Measurements from ENCODE around the gene SNX9.
A peak's percentile ranks its signal among the peaks of the same experiment; 100 is the strongest.

The SNX9 gene

DNA sequence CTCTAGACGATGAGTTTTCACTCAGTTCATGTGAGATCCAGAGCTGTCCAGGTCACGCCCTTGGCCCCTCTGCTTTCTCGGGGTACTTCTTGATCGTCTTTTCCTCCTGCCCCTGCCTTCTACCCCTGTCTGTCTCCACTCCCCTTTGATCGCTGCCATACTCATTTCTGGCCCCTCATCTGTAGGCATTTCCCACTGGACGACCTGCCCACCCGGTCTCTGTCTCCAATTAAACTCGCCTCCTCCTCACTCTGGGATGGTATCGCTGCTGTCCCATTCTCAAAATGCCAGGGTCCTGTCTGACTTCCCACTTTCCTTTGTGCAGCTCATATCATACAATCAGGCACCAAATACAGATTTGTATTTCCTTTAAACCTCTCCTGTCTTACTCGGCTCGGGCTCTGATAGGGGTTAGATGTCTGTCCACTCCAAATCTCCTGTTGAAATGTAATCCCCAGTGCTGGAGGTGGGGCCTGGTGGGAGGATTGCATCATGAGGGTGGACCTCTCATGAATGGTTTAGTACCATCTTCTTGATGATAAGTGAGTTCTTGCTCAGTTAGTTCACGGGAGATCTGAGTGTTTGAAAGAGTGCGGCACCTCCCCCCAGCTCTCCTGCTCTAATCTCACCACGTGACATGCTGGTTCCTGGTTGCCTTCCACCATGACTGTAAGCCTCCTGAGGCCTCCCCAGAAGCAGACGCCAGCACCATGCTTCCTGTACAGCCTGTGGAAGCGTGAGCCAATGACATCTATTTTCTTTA is 155.2 kb downstream of the SNX9 start:
- DNase-seq (ENCODE audit: low spot score) = no peak

DNA sequence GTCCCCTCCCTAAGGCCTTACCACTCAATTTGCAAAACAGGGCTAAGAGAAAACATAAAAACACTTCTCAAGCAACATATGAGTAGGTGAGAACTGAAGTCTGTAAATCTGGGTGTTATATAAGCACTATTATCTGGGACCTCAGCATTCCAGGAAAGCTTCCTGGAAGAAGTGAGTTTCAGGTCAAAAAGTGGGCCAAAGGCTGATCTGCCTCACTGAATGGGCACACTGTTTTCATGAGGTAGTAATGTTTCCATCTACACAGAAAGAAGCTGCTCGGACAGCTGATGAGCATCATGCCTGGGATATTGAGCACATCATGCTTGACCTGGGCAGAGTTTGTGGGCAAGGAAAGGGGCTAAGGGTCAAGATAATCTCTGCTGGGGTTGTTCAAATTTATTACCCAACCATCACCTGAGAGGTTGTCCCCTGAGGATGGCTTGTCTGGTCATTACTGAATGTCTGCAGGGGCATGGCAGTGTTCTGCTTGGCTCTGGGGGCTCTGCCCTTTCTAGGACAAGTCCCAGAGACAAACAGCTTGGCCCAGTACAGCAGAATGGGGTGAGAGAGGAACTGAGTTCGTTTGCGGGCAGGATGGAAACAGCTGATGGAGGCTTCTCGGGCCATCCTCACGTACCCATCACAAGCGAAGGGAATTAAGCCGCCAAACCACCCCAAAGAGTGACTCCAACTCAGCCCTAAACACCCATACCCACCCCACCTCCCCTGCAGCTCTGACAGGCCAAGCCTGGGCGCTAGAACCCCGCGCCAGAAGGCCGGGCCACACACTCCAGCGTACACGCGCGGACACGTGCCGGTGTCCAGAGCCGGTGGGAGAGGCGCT is 157.5 kb downstream of the SNX9 start:
- DNase-seq (ENCODE audit: low spot score) = no peak

DNA sequence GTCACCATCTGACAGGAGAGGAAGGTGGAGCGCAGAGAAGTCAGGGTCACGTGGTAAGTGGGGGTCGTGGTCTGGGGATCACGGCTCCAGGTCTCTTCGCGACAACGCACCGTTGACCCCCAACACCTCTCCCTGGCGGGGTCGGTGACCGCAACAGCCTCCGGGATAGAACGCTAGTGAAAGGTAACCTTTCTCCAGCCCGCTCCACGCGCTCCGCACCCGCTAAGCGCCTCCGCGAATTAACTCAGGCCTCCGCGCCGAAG is 158.0 kb downstream of the SNX9 start:
- no peak for DNase-seq (ENCODE audit: low spot score)

DNA sequence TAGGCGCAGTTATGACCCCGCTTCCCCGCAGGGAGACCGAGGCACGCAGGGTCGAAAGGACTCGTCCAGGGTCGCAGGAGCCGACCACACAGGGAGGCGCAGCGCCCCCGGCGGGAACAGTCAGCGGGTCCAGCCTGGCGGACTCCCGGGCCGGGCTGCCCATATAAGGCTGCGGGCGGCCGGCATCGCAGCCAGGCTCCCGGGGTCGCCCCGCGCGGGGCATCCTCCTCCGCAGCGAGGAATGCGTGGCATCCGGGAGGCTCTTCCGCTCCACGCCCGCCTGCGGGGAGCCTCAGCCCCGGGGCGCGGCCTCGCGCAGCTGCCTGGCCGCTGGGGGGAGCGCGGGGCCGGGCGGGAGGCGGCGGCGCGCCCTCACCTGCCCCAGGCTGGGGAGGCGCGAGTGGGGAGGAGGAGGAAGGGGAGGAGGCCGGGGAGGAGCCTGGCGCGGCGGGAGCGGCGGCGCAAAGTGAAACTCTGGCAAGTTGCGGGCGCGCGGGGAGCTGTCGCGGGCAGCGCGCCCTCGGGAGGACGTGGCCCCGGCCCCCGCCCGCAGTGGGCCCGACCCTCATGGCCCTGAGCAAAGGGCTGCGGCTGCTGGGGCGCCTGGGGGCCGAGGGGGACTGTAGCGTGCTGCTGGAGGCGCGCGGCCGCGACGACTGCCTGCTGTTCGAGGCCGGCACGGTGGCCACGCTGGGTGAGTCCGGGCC is 158.5 kb downstream of the SNX9 start, which contains the start of gene SYNJ2:
TSS of gene SYNJ2 (plus strand) at position 469 of the 707 bp plus-strand sequence. CDS start at position 568, 99 bp downstream.
- peak; percentile 79 for DNase-seq (ENCODE audit: low spot score)

DNA sequence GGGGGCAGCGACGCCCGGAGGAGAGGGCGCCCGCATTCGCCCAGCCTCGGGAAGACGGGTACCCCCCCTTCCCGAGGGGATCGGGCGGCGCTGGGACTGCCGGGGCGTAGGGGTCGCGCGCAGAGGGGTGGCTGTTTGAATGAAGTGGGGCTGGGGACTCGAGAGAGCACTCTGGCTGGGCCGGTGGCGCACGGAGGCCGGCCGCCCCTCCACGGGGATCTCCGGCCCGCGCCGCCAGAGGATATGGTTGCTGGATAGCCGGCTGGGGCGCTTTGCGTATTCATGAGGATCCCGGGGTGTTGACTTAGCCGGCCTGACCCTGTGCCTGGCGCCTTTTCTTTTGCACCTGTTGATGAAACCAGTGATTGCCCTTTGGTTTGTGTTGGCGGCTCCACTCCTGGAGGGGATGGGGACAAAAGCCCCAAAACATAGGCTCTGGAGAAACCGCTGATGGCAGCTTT is 159.1 kb downstream of the SNX9 start:
- no peak for DNase-seq (ENCODE audit: low spot score)

DNA sequence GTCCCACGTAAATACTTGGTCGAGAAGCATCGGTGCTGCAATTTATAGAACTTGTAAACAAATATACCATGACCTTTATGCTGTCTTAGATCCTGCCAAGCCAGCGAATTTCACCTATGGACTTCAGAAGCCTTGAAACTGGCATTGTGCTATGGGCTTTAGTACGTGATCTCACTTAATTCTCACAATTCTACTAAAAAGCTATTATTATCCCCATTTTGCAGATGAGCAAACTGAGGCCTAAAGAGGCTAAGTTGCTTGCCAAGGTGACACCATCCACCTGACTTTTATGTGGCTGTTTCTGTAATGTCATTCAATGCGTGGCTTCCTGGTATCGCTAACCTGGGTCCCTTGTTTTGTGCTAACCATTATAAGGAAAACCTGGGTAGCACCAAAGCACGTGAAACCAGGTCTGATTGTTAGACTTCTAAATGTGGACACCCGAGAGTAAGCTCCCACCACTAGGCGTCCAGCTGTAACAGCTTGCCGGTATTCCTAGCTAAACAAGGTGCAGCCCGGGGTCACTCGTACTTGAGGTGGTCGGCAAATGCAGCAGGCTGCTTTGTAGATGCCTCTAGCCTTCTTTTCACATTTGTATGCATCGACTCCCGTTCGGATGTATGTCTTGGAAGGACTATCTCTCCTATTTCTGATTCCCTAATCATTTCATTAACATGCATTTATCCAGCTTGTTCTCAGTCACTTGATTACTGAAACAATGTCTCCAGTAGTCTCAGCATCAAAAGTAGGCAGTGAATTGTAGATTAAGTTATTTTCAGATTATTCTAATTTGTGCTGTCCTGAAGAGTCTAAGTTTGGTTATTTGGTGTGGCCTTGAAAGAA is 159.7 kb downstream of the SNX9 start:
- DNase-seq (ENCODE audit: low spot score) = no peak

DNA sequence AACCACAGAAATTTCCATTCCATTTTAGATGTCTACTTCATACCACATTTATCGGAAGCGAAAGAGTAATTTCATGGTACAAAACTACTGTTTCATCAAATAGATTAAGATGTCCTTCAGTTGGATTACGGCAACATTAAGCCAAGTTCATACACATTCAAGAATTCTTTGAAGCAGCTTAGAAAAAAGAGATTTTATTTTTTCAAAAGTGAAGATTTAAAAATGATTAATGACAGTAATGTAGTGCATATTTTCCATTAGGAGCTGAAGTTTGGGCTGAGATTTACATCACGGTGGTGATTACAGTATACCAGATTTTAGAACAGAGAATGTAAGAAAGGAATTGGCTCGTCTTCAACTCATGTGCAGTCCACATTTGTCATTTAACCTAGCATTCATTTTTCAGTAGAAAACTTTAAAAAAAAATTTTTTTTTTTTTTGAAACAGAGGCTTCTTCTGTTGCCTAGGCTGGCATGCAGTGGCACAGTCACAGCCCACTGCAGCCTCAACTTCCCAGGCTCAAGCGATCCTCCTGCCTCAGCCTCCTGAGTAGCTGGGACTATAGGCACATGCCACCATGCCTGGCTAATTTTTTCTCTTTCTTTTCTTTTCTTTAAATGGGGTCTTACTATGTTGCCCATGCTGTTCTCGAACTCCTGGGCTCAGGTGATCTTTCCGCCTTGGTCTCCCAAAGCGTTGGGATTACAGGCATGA is 160.5 kb downstream of the SNX9 start:
- DNase-seq (ENCODE audit: low spot score) = no peak

DNA sequence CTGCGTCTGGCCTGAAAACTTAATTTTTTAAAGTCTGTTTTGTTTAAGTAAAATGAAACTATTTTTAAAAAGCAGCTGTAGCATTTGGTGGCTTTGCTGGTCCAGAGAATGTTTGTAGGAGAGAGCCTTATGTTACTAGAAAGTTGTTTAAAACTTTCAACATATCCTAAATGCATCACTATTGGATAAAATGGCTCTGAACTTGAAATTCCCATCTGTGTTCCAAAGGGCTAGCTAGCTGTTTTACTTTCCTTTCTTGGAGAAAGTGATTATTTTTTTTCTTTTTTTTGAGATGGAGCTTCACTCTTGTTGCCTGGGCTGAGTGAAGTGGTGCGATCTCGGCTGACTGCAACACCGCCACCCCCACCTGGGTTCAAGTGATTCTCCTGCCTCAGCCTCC is 161.1 kb downstream of the SNX9 start:
- no peak for DNase-seq (ENCODE audit: low spot score)

DNA sequence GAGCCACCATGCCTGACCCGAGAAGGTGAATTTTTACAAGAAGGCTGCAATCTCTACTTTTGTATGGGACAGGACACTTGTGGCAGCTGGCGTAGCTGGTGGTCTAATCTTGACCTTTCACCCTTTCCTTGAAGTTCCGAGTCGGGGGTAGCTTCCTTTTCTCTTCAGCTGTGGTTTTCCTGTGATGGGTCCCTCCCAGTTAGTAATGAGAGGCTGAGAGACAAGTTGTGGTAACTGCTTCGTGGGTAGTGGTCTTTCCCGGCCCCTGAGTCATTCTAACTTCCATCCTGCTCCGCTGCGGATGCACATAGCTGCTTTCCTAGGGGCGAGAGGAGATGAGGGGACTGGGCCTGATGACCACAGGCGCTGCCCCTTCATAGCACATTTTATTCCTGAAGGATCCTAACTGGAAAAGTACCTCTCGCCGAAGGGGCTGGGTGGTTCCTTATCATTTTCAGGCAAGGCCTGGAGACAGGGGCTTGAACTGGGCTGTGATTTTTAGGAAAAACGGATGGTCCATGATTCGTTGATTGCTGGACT is 161.7 kb downstream of the SNX9 start:
- no peak for DNase-seq (ENCODE audit: low spot score)

DNA sequence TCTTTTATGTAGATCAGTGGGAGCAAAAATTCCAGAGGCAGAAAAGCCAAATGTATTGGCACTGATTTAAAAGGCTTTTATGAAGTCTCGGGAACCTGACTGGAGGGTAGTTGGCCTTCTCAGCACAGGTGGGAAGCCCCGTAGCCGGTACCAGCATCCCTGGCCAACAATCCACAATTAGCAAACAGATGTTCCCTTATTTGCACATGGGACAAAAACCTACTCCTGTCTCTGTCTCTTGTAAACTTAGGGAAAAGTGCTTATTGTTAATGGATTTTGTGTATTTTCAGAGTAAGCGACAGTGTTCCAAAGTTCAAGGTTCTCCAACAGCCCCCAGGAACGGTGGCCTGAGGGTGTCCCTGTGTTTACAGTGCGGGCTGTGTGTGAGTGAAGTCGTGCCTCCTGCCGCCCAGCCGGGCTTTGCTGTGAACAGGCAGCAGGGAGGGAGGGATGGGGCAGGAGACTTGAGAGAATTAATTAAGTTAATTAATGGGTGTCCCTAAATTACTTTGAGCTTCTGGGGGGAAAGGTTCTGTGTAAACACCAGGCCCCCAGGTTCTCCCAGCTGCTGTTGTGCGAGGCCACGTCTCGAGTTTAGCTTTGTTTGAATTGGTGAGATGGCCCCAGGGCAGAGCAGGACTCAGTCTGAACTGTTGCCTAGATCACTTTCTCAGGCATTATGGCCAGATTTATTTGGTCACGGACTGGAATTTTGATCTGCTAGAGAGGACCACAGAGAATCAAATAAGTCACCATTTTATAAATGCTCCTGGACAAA is 162.5 kb downstream of the SNX9 start:
- DNase-seq (ENCODE audit: low spot score) = no peak

DNA sequence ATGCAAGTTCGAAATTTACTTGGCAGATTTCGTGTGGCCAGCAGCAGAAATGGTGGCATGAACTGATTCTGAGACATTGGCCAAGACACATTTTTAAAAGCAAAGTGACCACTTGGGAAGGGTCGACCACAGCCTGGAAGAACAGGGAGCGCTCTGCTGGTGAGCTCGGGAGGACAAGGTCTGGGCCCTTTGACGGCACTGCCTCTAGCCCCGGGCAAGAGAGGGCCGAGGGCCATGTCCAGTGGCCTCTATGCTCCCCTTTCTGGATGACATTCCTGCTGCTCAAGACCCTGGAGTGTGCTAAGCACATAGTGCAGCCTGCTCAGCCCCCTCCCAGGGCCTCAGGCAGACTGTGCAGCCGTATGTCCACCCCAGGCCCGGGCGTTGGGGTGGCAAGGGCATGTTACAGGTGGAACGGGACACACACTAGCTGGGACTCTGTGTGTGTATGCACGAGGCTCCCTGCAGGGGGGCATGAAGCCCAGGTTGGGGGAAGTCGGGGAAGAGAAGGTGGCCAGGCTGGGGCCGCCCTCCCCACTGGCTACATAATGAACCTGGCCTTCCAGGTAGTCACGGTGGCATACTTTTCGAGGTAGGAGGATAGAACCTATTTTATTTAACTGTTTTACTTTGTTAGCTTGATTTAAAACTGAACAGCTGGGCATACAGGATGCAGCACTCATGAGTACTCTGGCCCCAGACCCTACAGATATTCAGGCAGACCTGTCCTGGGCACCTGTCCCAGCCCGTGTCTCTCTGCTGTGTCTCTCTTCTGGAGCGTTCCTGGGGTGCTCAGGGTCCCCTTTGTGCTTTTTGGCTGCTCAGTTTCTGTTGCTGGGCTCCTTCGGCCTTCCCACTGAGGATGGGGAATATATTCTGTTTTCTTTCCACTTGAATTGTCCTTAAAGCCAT is 165.0 kb downstream of the SNX9 start:
- no peak for DNase-seq (ENCODE audit: low spot score)

DNA sequence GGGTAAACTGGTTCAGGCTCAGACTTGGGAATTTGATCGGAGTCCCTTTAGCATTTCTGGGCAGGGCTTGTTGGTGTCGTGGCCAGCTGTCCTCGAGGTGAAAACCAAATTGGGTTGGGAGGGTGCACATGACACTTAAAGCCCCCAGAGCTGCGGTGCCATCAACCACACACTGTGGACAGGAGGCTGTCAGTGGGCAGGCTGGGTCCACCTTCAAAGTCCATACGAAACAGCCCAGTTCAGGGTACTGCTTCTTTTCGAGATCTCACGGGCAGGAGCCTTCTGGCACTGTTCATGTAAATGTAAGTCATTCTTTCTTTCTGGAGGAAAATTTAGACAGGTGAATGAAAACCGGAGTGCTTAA is 165.6 kb downstream of the SNX9 start:
- DNase-seq (ENCODE audit: low spot score) = no peak

DNA sequence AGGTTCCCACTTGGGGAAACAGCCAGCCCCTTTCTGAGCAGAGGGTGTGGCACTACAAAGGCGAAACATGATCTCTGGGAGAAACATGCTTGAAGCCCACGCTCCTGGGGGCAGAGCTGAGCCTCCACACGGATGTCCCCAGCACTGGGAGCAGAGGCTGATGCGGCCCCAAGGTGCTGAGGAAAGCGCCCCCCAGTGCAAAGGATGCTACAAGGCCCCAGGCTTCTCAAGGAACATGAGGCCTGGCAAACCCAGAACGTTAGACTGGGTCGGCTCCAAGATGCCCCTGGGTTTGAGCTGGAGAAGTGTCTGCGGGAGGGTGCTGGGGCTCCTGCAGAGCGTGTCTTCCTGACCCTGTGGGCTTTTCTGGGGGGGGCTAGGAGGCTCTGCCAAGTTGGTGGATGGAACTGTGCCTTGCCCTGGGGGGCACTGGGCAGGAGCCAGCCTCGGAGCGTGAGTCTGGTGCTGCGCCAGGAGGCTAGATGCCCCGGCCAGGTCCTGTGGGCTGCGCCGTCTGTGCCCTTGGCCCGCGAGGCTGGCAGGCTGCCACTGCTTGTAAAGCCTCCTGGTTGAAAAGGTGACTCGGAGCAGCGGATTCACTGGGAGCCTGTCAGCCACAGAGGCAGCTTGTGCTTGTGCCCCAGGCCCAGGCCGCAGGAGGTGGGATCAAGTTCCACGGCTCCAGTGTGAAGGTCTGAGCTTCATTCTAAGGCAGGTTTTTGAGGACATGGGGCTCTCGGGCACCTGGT is 166.7 kb downstream of the SNX9 start:
- DNase-seq (ENCODE audit: low spot score) = no peak

DNA sequence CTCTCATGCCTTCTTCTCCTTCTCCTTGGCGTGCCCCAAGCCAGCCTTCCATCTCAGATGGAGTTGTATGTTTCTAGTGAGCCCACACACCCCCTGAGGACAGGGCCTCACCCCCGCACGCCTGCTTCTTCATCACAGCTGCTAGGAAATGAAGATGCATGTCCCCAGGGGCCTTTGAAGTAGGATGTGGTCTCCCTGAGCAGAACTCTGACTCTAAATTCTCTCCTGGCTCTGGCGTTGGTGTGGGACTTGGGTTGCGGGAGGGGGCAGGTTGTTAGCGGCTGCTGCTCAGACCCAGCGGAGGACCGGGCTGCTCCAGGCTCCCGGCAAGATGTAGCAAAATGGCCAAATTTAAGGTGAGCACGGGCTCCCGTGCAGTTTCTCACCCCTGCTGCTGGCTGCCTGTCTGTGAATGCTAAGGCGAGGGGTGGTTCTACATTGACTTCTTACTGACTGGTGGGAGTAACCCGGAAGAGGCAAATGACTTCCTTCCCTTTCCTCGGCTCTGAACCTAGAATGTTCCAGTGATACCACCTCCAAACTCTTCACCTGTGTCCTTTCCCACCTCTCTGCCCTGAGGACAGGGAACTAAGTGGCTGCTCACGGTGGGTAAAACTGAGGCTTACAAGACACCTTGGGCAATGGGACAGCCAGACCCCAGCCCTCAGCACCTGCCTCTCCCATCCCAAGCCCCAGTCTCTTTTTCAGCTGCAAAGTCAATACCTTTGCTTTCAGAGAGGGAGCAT is 167.4 kb downstream of the SNX9 start:
- no peak for DNase-seq (ENCODE audit: low spot score)

DNA sequence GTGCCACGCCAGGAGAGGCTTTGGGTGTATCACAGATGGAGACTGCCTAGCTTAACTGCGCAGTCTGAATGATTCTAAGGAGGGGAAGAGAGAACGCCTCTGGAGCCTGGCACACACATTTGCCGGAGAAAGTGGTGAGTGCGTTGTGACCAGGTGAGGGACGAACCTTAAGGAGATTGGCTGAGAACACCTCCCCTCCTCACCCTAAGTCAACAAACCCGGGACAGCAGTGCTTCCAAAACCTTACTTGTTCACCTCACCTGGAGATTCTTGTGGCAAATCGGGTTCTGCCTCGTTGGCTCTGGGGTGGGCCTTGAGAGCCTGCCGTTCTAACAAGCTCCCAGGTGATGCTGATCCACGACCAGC is 168.0 kb downstream of the SNX9 start:
- DNase-seq (ENCODE audit: low spot score) = no peak

DNA sequence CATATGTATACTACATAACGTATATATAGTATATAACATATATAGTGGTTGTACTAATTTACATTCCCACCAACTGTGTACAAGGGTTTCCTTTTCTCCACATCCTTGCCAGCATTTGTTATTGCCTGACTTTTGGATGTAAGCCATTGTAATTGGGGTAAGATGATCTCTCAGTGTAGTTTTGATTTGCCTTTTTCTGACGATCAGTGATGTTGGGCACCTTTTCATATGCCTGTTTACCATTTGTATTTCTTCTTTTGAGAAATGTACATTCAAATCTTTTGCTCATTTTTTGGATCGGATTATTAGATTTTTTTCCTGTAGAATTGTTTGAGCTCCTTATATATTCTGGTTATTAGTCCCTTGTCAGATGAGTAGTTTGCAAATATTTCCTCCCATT is 170.0 kb downstream of the SNX9 start:
- no peak for DNase-seq (ENCODE audit: low spot score)

DNA sequence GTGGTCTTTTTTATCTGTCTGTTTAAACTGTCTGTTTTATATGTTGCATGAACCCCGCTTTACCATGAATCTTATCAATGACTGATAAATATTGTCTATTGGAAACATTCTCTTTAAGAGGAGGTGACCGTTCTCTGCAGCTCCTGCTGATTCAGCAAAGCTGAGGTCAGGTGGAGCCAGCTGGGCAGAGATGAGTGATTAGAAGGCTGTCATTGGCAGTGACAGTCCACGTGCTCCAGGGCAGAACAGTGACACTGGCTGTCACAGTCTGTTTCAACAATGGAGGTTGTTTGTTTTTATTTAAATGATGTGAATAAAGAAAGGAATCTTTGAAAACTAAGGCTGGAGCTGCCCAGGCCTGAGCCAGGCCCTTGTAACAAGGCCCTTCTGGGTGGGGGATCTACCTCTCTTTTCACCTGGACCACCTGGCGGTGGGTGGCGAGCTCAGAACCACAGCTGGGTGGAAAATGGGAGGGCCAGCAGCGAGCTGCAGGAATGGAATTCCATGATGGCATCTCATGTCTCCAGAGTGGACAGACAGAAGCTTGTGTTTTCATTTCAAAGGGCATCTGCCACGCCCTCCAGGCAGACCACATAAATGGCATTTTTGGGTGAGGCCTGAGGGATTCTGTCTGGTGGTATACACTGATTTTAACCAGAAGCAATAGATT is 171.2 kb downstream of the SNX9 start:
- no peak for DNase-seq (ENCODE audit: low spot score)
